Mesenchymal stem cell (in vitro differentiated cells and primary cell): ENCODE data around the gene OR6K2.

Experiments
- DNase-seq: peaks from one replicate; pipeline ENCODE4 v3.0.0-alpha.2; 2013
- H2AFZ ChIP-seq: one replicate; pipeline ENCODE4 v1.6.1; 2013; ENCODE audit warnings: low read depth, mild to moderate bottlenecking, control low read depth, inconsistent platforms, low read length, moderate library complexity
- H2AK5ac ChIP-seq: 2 replicates; pipeline ENCODE4 v1.6.1; 2013; ENCODE audit warnings: low read length, moderate library complexity, mild to moderate bottlenecking, inconsistent platforms; ENCODE audit not compliant: severe bottlenecking
- H2BK120ac ChIP-seq: one replicate; pipeline ENCODE4 v1.6.1; 2013; ENCODE audit warnings: low read depth, mild to moderate bottlenecking, inconsistent platforms, low read length, moderate library complexity
- H2BK12ac ChIP-seq, 2 experiments: one replicate each; pipeline ENCODE4 v1.6.1; 2013; ENCODE audit warnings: inconsistent platforms in 2 of 2, low read length in 2 of 2, mild to moderate bottlenecking in 2 of 2, moderate library complexity in 2 of 2, control low read depth in 1 of 2
- H2BK15ac ChIP-seq: one replicate; pipeline ENCODE4 v1.6.1; 2013; ENCODE audit warnings: mild to moderate bottlenecking, low read depth, inconsistent platforms; ENCODE audit not compliant: poor library complexity, severe bottlenecking
- H2BK5ac ChIP-seq: 2 replicates; pipeline ENCODE4 v1.6.1; 2013; ENCODE audit warnings: low read depth, mild to moderate bottlenecking, low read length, control low read depth, inconsistent platforms; ENCODE audit not compliant: poor library complexity, severe bottlenecking
- H3K14ac ChIP-seq, 2 experiments: one replicate each; pipeline ENCODE4 v1.6.1; 2013; ENCODE audit warnings: inconsistent platforms in 2 of 2, low read length in 2 of 2, control low read depth in 1 of 2, mild to moderate bottlenecking in 1 of 2, moderate library complexity in 1 of 2
- H3K18ac ChIP-seq, 2 experiments: one replicate each; pipeline ENCODE4 v1.6.1; 2013; ENCODE audit warnings: inconsistent platforms in 2 of 2, low read length in 2 of 2, control low read depth in 1 of 2, low read depth in 1 of 2, mild to moderate bottlenecking in 1 of 2
- H3K23ac ChIP-seq, 2 experiments: one replicate each; pipeline ENCODE4 v1.6.1; 2013; ENCODE audit warnings: inconsistent platforms in 2 of 2, low read length in 2 of 2, mild to moderate bottlenecking in 2 of 2, moderate library complexity in 2 of 2, control low read depth in 1 of 2
- H3K27ac ChIP-seq: 2 replicates; pipeline ENCODE4 v1.5.1; 2013; ENCODE audit warnings: mild to moderate bottlenecking, moderate library complexity, low read length, control low read depth, inconsistent platforms; ENCODE audit not compliant: poor library complexity, severe bottlenecking
- H3K27me3 ChIP-seq, 2 experiments: 2 replicates each; pipeline versions ENCODE4 v1.6.1 to v1.7.0; 2013; ENCODE audit warnings: low read length in 2 of 2, mild to moderate bottlenecking in 2 of 2, moderate library complexity in 2 of 2, control low read depth in 1 of 2, inconsistent platforms in 1 of 2; ENCODE audit not compliant: control insufficient read depth in 1 of 2, insufficient read depth in 1 of 2
- H3K36me3 ChIP-seq, 2 experiments: 2 replicates each; pipeline versions ENCODE4 v1.6.1 to v1.7.0; 2013; ENCODE audit warnings: low read length in 2 of 2, control low read depth in 1 of 2, inconsistent platforms in 1 of 2, low read depth in 1 of 2, mild to moderate bottlenecking in 1 of 2; ENCODE audit not compliant: insufficient read depth in 2 of 2, control insufficient read depth in 1 of 2
- H3K4ac ChIP-seq, 2 experiments: one replicate each; pipeline ENCODE4 v1.6.1; 2013; ENCODE audit warnings: inconsistent platforms in 2 of 2, low read length in 2 of 2, mild to moderate bottlenecking in 2 of 2, moderate library complexity in 2 of 2, control low read depth in 1 of 2, low read depth in 1 of 2
- H3K4me1 ChIP-seq: 2 replicates; pipeline ENCODE4 v1.6.1; 2013; ENCODE audit warnings: low read depth, low read length, control low read depth; ENCODE audit not compliant: control insufficient read depth, insufficient read depth
- H3K4me2 ChIP-seq: 2 replicates; pipeline ENCODE4 v1.6.1; 2013; ENCODE audit warnings: low read length, mild to moderate bottlenecking, inconsistent platforms; ENCODE audit not compliant: poor library complexity, severe bottlenecking
- H3K4me3 ChIP-seq, 2 experiments: 2 replicates each; pipeline versions ENCODE4 v1.5.1 to v1.7.0; 2013; ENCODE audit warnings: low read length in 2 of 2, mild to moderate bottlenecking in 2 of 2, control low read depth in 1 of 2, low read depth in 1 of 2; ENCODE audit not compliant: insufficient read depth in 1 of 2
- H3K79me1 ChIP-seq: replicated peaks from 2 replicates; pipeline ENCODE4 v1.6.1; 2013; ENCODE audit warnings: mild to moderate bottlenecking, control low read depth, low read length, inconsistent platforms; ENCODE audit not compliant: poor library complexity, severe bottlenecking
- H3K9ac ChIP-seq: 2 replicates; pipeline ENCODE4 v1.7.0; 2013; ENCODE audit warnings: mild to moderate bottlenecking, low read length, moderate library complexity
- H3K9me3 ChIP-seq: 2 replicates; pipeline ENCODE4 v1.7.0; 2013; ENCODE audit warnings: mild to moderate bottlenecking, low read length; ENCODE audit not compliant: control insufficient read depth
- H4K8ac ChIP-seq: one replicate; pipeline ENCODE4 v1.6.1; 2013; ENCODE audit warnings: inconsistent platforms, mild to moderate bottlenecking, low read length, moderate library complexity
- H4K91ac ChIP-seq: one replicate; pipeline ENCODE4 v1.6.1; 2013; ENCODE audit warnings: mild to moderate bottlenecking, low read length, inconsistent platforms
- WGBS: methylation state at CpG from one replicate; pipeline ENCODE4 v1.1.7; 2013; ENCODE audit warnings: mixed read lengths; 5-methylcytosine and 5-hydroxymethylcytosine counted together

Gene OR6K2

GRCh38 chr1:158681606-158682005 is 18.8 kb downstream of the OR6K2 start:
- Histone ChIP-seq H4K91ac (no peak overlapping the region), H3K18ac (no peak overlapping the region), H3K23ac (no peak overlapping the region), H4K8ac (no peak overlapping the region), H2AFZ (no peak overlapping the region), H3K79me1 (no peaks in the 10 kb centered on the region), H3K27ac (no peak overlapping the region), H2BK12ac (no peak overlapping the region), H2BK120ac (no peak overlapping the region), H2BK15ac (no peak overlapping the region), H3K4me2 (no peak overlapping the region), H3K36me3 (no peaks in the 10 kb centered on the region), H3K14ac (no peak overlapping the region), H3K4me1 (no peaks in the 10 kb centered on the region), H3K4me3 (no peak overlapping the region), H3K9ac (no peak overlapping the region), H3K27me3 (no peaks in the 10 kb centered on the region), H2AK5ac (no peak overlapping the region), H2BK5ac (no peak overlapping the region), H3K4ac (no peak overlapping the region), H3K9me3 (no peaks in the 10 kb centered on the region)
- WGBS, result 100% methylated on average over 2 of the region's 2 CpGs
- no peak for DNase-seq

- Histone ChIP-seq H3K4ac (no peak overlapping the region), H3K4me1 (no peaks in the 10 kb centered on the region), H2BK15ac (no peak overlapping the region), H4K8ac (no peak overlapping the region), H4K91ac (no peak overlapping the region), H3K36me3 (no peaks in the 10 kb centered on the region), H3K4me3 (no peak overlapping the region), H3K27ac (no peak overlapping the region), H3K4me2 (no peak overlapping the region), H3K23ac (no peak overlapping the region), H3K18ac (no peak overlapping the region), H2BK120ac (no peak overlapping the region), H2BK5ac (no peak overlapping the region), H3K79me1 (no peaks in the 10 kb centered on the region), H3K9ac (no peak overlapping the region), H3K14ac (no peak overlapping the region), H3K9me3 (no peaks in the 10 kb centered on the region), H3K27me3 (no peaks in the 10 kb centered on the region), H2AK5ac (no peak overlapping the region), H2BK12ac (no peak overlapping the region), H2AFZ (no peak overlapping the region)
- 100% methylated on average over 1 of the region's 1 CpG for WGBS
- DNase-seq, result no peak
Measured at GRCh38 chr1:158679289-158679688, 21.2 kb downstream of the OR6K2 start.

GRCh38 chr1:158675563-158676323 is 24.7 kb downstream of the OR6K2 start:
- H3K4ac ChIP-seq, result no peak overlapping the region
- H3K27ac ChIP-seq, result no peak overlapping the region
- no peak for DNase-seq
- no peak overlapping the region for H3K9ac ChIP-seq
- H3K18ac ChIP-seq, result no peak overlapping the region
- H3K9me3 ChIP-seq, result no peaks in the 10 kb centered on the region
- no peaks in the 10 kb centered on the region for H3K36me3 ChIP-seq
- WGBS, result 50% methylated on average over 1 of the region's 4 CpGs
- H2BK12ac ChIP-seq, result no peak overlapping the region
- H2AK5ac ChIP-seq, result no peak overlapping the region
- H3K79me1 ChIP-seq, result no peaks in the 10 kb centered on the region
- H3K27me3 ChIP-seq, result no peaks in the 10 kb centered on the region
- no peak overlapping the region for H3K4me2 ChIP-seq
- H2BK15ac ChIP-seq, result no peak overlapping the region
- no peak overlapping the region for H3K4me3 ChIP-seq
- H4K91ac ChIP-seq, result no peak overlapping the region
- no peak overlapping the region for H4K8ac ChIP-seq
- no peaks in the 10 kb centered on the region for H3K4me1 ChIP-seq
- no peak overlapping the region for H2BK5ac ChIP-seq
- H3K14ac ChIP-seq, result no peak overlapping the region
- H2AFZ ChIP-seq, result no peak overlapping the region
- H3K23ac ChIP-seq, result no peak overlapping the region
- H2BK120ac ChIP-seq, result no peak overlapping the region

- Histone ChIP-seq H3K9ac (no peak overlapping the region), H3K36me3 (no peaks in the 10 kb centered on the region), H3K27ac (no peak overlapping the region), H2BK120ac (no peak overlapping the region), H3K4me1 (no peaks in the 10 kb centered on the region), H3K79me1 (no peaks in the 10 kb centered on the region), H3K4me2 (no peak overlapping the region), H3K23ac (no peak overlapping the region), H4K91ac (no peak overlapping the region), H3K18ac (no peak overlapping the region), H4K8ac (no peak overlapping the region), H3K4ac (no peak overlapping the region), H3K4me3 (no peak overlapping the region), H3K27me3 (no peaks in the 10 kb centered on the region), H2BK15ac (no peak overlapping the region), H2AFZ (no peak overlapping the region), H3K9me3 (no peaks in the 10 kb centered on the region), H2BK12ac (no peak overlapping the region), H2BK5ac (no peak overlapping the region), H2AK5ac (no peak overlapping the region), H3K14ac (no peak overlapping the region)
- no peak for DNase-seq
- 78% methylated on average over 7 of the region's 7 CpGs for WGBS
Measured at GRCh38 chr1:158674302-158674701, 26.1 kb downstream of the OR6K2 start.
